IMR-90 (cell line): Measurements from ENCODE around the gene HOTAIR. TPM values are rescaled to one million over a fixed set of nuclear protein-coding genes. Genes with fewer than 3 reads are reported as not detected.

ENCODE experiments used
- ATAC-seq: fragments of 200-7000 bp; cut with Tn5 transposase; 2 replicates; pipeline ENCODE4 v1.9.1; 2020; ENCODE audit warnings: low read depth, mild to moderate bottlenecking, moderate library complexity
- BruUV-seq: library from RNA; stranded (reverse); fragments of 400-500 nt; replicated peaks from 2 replicates; lab custom pipeline; 2021; lab: Mats Ljungman, UMichigan
- CTCF ChIA-PET: fragments of 300-600 bp; formaldehyde crosslinking; extraction: SDS; loops from one replicate; lab custom pipeline; 2021; ENCODE audit warnings: antibody characterized with exemption; lab: Yijun Ruan, JAX
- POLR2A ChIA-PET: fragments of 300-600 bp; sonication (Branson Sonifier 250); formaldehyde crosslinking; loops from one replicate; lab custom pipeline; 2022; ENCODE audit warnings: antibody characterized with exemption; ENCODE audit not compliant: unreplicated experiment; lab: Charles Lee
- DNase-seq: peaks from one replicate; pipeline ENCODE4 v3.0.0; 2013
- H2AFZ ChIP-seq: replicated peaks from 2 replicates; pipeline ENCODE3; 2013; ENCODE audit warnings: low read length, mild to moderate bottlenecking; ENCODE audit not compliant: poor library complexity
- H2AK5ac ChIP-seq: 2 replicates; pipeline ENCODE4 v1.6.1; 2013; ENCODE audit warnings: low read depth, low read length, inconsistent platforms
- H2AK9ac ChIP-seq: replicated peaks from 2 replicates; pipeline ENCODE3; 2013; ENCODE audit warnings: mild to moderate bottlenecking, low read depth, low read length, moderate library complexity; ENCODE audit not compliant: poor library complexity
- H2BK120ac ChIP-seq: 2 replicates; pipeline ENCODE4 v1.6.1; 2013; ENCODE audit warnings: low read depth, low read length, inconsistent platforms
- H2BK15ac ChIP-seq: 3 replicates; pipeline ENCODE4 v1.6.1; 2013; ENCODE audit warnings: low read depth, low read length, inconsistent platforms
- H2BK20ac ChIP-seq: 2 replicates; pipeline ENCODE4 v1.6.1; 2013; ENCODE audit warnings: low read depth, mild to moderate bottlenecking, inconsistent platforms, low read length, moderate library complexity
- H2BK5ac ChIP-seq: 2 replicates; pipeline ENCODE4 v1.6.1; 2013; ENCODE audit warnings: mild to moderate bottlenecking, low read depth, low read length, inconsistent platforms; ENCODE audit not compliant: poor library complexity, severe bottlenecking
- H3K14ac ChIP-seq: replicated peaks from 2 replicates; pipeline ENCODE4 v1.6.1; 2013; ENCODE audit warnings: low read depth, low read length, inconsistent platforms
- H3K18ac ChIP-seq: 2 replicates; pipeline ENCODE4 v1.6.1; 2013; ENCODE audit warnings: low read depth, low read length, control low read depth
- H3K23ac ChIP-seq: 2 replicates; pipeline ENCODE4 v1.6.1; 2013; ENCODE audit warnings: low read depth, low read length, inconsistent platforms
- H3K27ac ChIP-seq: 2 replicates; pipeline ENCODE4 v1.5.1; 2013; ENCODE audit warnings: mild to moderate bottlenecking, control low read depth, low read length; ENCODE audit not compliant: insufficient read depth
- H3K27me3 ChIP-seq: 2 replicates; pipeline ENCODE4 v1.6.1; 2013; ENCODE audit warnings: low read length; ENCODE audit not compliant: control insufficient read depth, insufficient read depth
- H3K36me3 ChIP-seq: 2 replicates; pipeline ENCODE4 v1.6.1; 2013; ENCODE audit warnings: low read length, mixed read lengths; ENCODE audit not compliant: control insufficient read depth, insufficient read depth
- H3K4ac ChIP-seq: 2 replicates; pipeline ENCODE4 v1.6.1; 2013; ENCODE audit warnings: low read depth, low read length, inconsistent platforms
- H3K4me1 ChIP-seq: 2 replicates; pipeline ENCODE4 v1.6.1; 2013; ENCODE audit warnings: low read length, mixed read lengths; ENCODE audit not compliant: control insufficient read depth, insufficient read depth
- H3K4me2 ChIP-seq: 2 replicates; pipeline ENCODE4 v1.6.1; 2013; ENCODE audit warnings: low read depth, mild to moderate bottlenecking, control low read depth, low read length, moderate library complexity
- H3K4me3 ChIP-seq: 2 replicates; pipeline ENCODE4 v1.5.1; 2013; ENCODE audit warnings: low read depth, mild to moderate bottlenecking, control low read depth, low read length, moderate library complexity; ENCODE audit not compliant: insufficient read depth
- H3K56ac ChIP-seq: 2 replicates; pipeline ENCODE4 v1.6.1; 2013; ENCODE audit warnings: low read length, inconsistent platforms; ENCODE audit not compliant: insufficient read depth; ENCODE audit errors: extremely low read depth
- H3K79me1 ChIP-seq, 2 experiments: 2 replicates each; pipeline ENCODE4 v1.6.1; 2013; ENCODE audit warnings: low read length in 2 of 2, inconsistent platforms in 1 of 2, low read depth in 1 of 2
- H3K9ac ChIP-seq: 2 replicates; pipeline ENCODE4 v1.6.1; 2013; ENCODE audit warnings: low read depth, low read length, control low read depth
- H3K9me1 ChIP-seq: 2 replicates; pipeline ENCODE4 v1.6.1; 2013; ENCODE audit warnings: low read length, inconsistent platforms; ENCODE audit not compliant: insufficient read depth
- H3K9me3 ChIP-seq: 2 replicates; pipeline ENCODE4 v1.6.1; 2013; ENCODE audit warnings: low read length; ENCODE audit not compliant: control insufficient read depth, insufficient read depth
- H4K20me1 ChIP-seq: 2 replicates; pipeline ENCODE4 v1.6.1; 2013; ENCODE audit warnings: low read length, inconsistent platforms; ENCODE audit not compliant: insufficient read depth
- H4K5ac ChIP-seq: 2 replicates; pipeline ENCODE4 v1.6.1; 2013; ENCODE audit warnings: mild to moderate bottlenecking, low read depth, low read length, control low read depth
- H4K8ac ChIP-seq, 2 experiments: 2 replicates each; pipeline ENCODE4 v1.6.1; 2013; ENCODE audit warnings: low read depth in 2 of 2, low read length in 2 of 2, control low read depth in 1 of 2, inconsistent platforms in 1 of 2
- H4K91ac ChIP-seq: 2 replicates; pipeline ENCODE4 v1.6.1; 2013; ENCODE audit warnings: low read depth, low read length, inconsistent platforms; ENCODE audit not compliant: insufficient read depth
- BHLHE40 ChIP-seq: fragments of 150-350 bp; IDR thresholded peaks from 2 replicates; pipeline ENCODE4 v1.6.1; 2016; ENCODE audit warnings: mild to moderate bottlenecking, low read depth, low read length
- CEBPB ChIP-seq: IDR thresholded peaks from 2 replicates; pipeline ENCODE4 v1.6.1; 2012; ENCODE audit warnings: low read depth, low read length, improper control_type of control experiment
- CHD1 ChIP-seq: IDR thresholded peaks from 2 replicates; pipeline ENCODE4 v1.6.1; 2012; ENCODE audit warnings: low read depth, low read length, improper control_type of control experiment
- CTCF ChIP-seq: conservative IDR thresholded peaks from 2 replicates; pipeline ENCODE4 v1.5.1; 2012; ENCODE audit warnings: mild to moderate bottlenecking, low read depth, low read length, improper control_type of control experiment
- FOS ChIP-seq: fragments of 150-350 bp; IDR thresholded peaks from 2 replicates; pipeline ENCODE4 v1.6.1; 2016; ENCODE audit warnings: low read depth, low read length
- MAFK ChIP-seq: IDR thresholded peaks from 2 replicates; pipeline ENCODE4 v1.6.1; 2012; ENCODE audit warnings: low read depth, low read length, improper control_type of control experiment
- MAZ ChIP-seq: IDR thresholded peaks from 2 replicates; pipeline ENCODE4 v1.6.1; 2012; ENCODE audit warnings: low read depth, mild to moderate bottlenecking, low read length, improper control_type of control experiment, moderate library complexity, borderline replicate concordance
- MXI1 ChIP-seq: IDR thresholded peaks from 2 replicates; pipeline ENCODE4 v1.6.1; 2012; ENCODE audit warnings: low read depth, mild to moderate bottlenecking, low read length, moderate library complexity, borderline replicate concordance
- NFE2L2 ChIP-seq: fragments of 150-350 bp; IDR thresholded peaks from 2 replicates; pipeline ENCODE4 v1.6.1; 2016; ENCODE audit warnings: low read depth, mild to moderate bottlenecking, low read length
- POLR2A ChIP-seq: IDR thresholded peaks from 2 replicates; pipeline ENCODE4 v1.6.1; 2012; ENCODE audit warnings: mild to moderate bottlenecking, low read depth, low read length
- RAD21 ChIP-seq: IDR thresholded peaks from 2 replicates; pipeline ENCODE4 v1.6.1; 2012; ENCODE audit warnings: low read length, improper control_type of control experiment
- RCOR1 ChIP-seq: IDR thresholded peaks from 2 replicates; pipeline ENCODE4 v1.6.1; 2012; ENCODE audit warnings: mild to moderate bottlenecking, low read length, improper control_type of control experiment; ENCODE audit not compliant: insufficient replicate concordance
- RFX5 ChIP-seq: IDR thresholded peaks from 2 replicates; pipeline ENCODE4 v1.8.0; 2012; ENCODE audit warnings: low read depth, mild to moderate bottlenecking, low read length, moderate library complexity
- SMC3 ChIP-seq: fragments of 150-350 bp; IDR thresholded peaks from 2 replicates; pipeline ENCODE4 v1.6.1; 2016; ENCODE audit warnings: low read depth, mild to moderate bottlenecking, antibody characterized with exemption, low read length, moderate library complexity
- WGBS, 2 experiments: methylation state at CpG; one replicate each; pipeline versions ENCODE4 v1.1.5 to v1.1.7; 2013; ENCODE audit warnings: missing lambda C conversion rate in 2 of 2; ENCODE audit not compliant: insufficient read length in 1 of 2; ENCODE audit errors: extremely low coverage in 2 of 2; 5-methylcytosine and 5-hydroxymethylcytosine counted together
- dilution Hi-C: fragments of 300-500 bp; cut with HindIII; formaldehyde crosslinking; loops from one replicate; pipeline ENCODE4 v1.14.3; 2018; ENCODE audit warnings: low sequenced_read_pairs; ENCODE audit not compliant: unreplicated experiment
- in situ Hi-C: fragments of 300-500 bp; cut with MboI; formaldehyde crosslinking; loops from 3 replicates; pipeline ENCODE4 v1.14.3; 2019; ENCODE audit warnings: low sequenced_read_pairs, inconsistent platforms, mixed read lengths
- intact Hi-C: fragments of 100-400 bp; cut with micrococcal nuclease; formaldehyde crosslinking; loops from 2 replicates; pipeline ENCODE4 v1.10.0; 2022
- polyA plus RNA-seq, 3 experiments: library from polyadenylated mRNA; depleted of rRNA; stranded (reverse); fragments of >200 nt; gene quantifications; 2 replicates each; pipeline ENCODE4 v1.2.3, GENCODE V29; 2012; ENCODE audit warnings: low replicate concordance in 1 of 3
- total RNA-seq: library from RNA; depleted of rRNA; stranded (reverse); fragments of >200 nt; gene quantifications from 2 replicates; pipeline ENCODE4 v1.2.3, GENCODE V29; 2012
- TF ChIP-seq, protein P1 (sequence below): fragments of 150-350 bp; IDR thresholded peaks from 2 replicates; pipeline ENCODE4 v1.6.1; 2017; ENCODE audit warnings: mild to moderate bottlenecking, antibody characterized with exemption, low read length, low read depth

Gene HOTAIR
- total and polyA plus RNA-seq, 2 of the 4 experiments (the other 2 are of a cell fraction) = not detected

DNA sequence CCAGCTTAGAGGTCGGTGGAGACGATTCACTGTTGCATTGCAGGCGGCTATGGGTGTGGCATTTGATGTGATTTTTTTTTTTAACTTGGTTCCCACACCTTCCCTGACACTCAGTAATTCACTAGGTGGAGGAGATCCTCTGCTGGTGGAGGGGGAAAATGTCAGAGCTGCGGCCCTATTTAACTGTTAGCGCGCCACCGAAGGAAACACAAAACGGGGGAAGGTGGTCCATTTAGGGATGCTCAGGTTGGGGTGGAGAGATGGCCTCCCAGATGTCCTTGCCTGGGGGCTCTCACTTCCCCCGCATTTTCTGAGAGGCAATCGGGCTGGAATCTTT lies 24.3 kb downstream of the HOTAIR start:
- no peak overlapping the region for H2BK15ac ChIP-seq
- no peak overlapping the region for H3K4me3 ChIP-seq
- intact Hi-C loops (no loop called here), in situ Hi-C loops (no loop called here), dilution Hi-C loops (no loop called here)
- H3K56ac ChIP-seq = no peak overlapping the region
- no peak overlapping the region for H3K27ac ChIP-seq
- H2AFZ ChIP-seq = no peak overlapping the region
- no peak for ATAC-seq
- H4K20me1 ChIP-seq = no peaks in the 10 kb centered on the region
- no peak overlapping the region for H3K9ac ChIP-seq
- H3K4me1 ChIP-seq = no peaks in the 10 kb centered on the region
- no peak overlapping the region for H3K18ac ChIP-seq
- H3K79me1 ChIP-seq = no peaks in the 10 kb centered on the region
- H2AK5ac ChIP-seq = no peak overlapping the region
- H3K9me1 ChIP-seq = no peaks in the 10 kb centered on the region
- peaks cover 7% of the 10 kb centered on the region; the same call in 1 of the 2 replicates for H3K9me3 ChIP-seq
- TF ChIP-seq CTCF = no peak
- no peak for TF ChIP-seq NFE2L2
- no peak for TF ChIP-seq RCOR1
- TF ChIP-seq BHLHE40 = no peak
- no peak for TF ChIP-seq MXI1
- TF ChIP-seq POLR2A = no peak
- TF ChIP-seq MAZ = no peak
- no peak for TF ChIP-seq FOS
- no peak for TF ChIP-seq MAFK
- no peak for TF ChIP-seq CEBPB
- no peak for TF ChIP-seq RAD21
- TF ChIP-seq RFX5 = no peak
- no peak for TF ChIP-seq SMC3
- TF ChIP-seq, protein P1, sequence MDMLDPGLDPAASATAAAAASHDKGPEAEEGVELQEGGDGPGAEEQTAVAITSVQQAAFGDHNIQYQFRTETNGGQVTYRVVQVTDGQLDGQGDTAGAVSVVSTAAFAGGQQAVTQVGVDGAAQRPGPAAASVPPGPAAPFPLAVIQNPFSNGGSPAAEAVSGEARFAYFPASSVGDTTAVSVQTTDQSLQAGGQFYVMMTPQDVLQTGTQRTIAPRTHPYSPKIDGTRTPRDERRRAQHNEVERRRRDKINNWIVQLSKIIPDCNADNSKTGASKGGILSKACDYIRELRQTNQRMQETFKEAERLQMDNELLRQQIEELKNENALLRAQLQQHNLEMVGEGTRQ = no peak
- no peak for TF ChIP-seq CHD1
- POLR2A ChIA-PET = no interaction called here
- no TSS peak for BruUV-seq
- H3K36me3 ChIP-seq = no peaks in the 10 kb centered on the region
- H2BK120ac ChIP-seq = no peak overlapping the region
- no peak overlapping the region for H3K14ac ChIP-seq
- DNase-seq = no peak
- H4K8ac ChIP-seq = no peak overlapping the region
- peaks cover 94% of the 10 kb centered on the region for H3K27me3 ChIP-seq
- H4K5ac ChIP-seq = no peak overlapping the region
- H3K4me2 ChIP-seq = no peak overlapping the region
- no peak overlapping the region for H3K4ac ChIP-seq
- no peak overlapping the region for H2BK20ac ChIP-seq
- no peak overlapping the region for H4K91ac ChIP-seq
- no peak overlapping the region for H2AK9ac ChIP-seq
- WGBS, 2 experiments = no CpG with 5 or more reads among the region's 10 CpGs
- H2BK5ac ChIP-seq = no peak overlapping the region
- H3K23ac ChIP-seq = no peak overlapping the region
- CTCF ChIA-PET = no interaction called here
